NK-92 (cell line): ENCODE measurements around the gene SDK2.
"Not testable (repeated sequence)": the region's sequence is repeated elsewhere in the genome, so short reads cannot be mapped to it uniquely, and the experiment has no call there.

ENCODE experiments used
- DNase-seq: peaks from one replicate; lab custom pipeline; 2025; ENCODE audit not compliant: unreplicated experiment; lab: John Stamatoyannopoulos, UW

The SDK2 gene

DNA sequence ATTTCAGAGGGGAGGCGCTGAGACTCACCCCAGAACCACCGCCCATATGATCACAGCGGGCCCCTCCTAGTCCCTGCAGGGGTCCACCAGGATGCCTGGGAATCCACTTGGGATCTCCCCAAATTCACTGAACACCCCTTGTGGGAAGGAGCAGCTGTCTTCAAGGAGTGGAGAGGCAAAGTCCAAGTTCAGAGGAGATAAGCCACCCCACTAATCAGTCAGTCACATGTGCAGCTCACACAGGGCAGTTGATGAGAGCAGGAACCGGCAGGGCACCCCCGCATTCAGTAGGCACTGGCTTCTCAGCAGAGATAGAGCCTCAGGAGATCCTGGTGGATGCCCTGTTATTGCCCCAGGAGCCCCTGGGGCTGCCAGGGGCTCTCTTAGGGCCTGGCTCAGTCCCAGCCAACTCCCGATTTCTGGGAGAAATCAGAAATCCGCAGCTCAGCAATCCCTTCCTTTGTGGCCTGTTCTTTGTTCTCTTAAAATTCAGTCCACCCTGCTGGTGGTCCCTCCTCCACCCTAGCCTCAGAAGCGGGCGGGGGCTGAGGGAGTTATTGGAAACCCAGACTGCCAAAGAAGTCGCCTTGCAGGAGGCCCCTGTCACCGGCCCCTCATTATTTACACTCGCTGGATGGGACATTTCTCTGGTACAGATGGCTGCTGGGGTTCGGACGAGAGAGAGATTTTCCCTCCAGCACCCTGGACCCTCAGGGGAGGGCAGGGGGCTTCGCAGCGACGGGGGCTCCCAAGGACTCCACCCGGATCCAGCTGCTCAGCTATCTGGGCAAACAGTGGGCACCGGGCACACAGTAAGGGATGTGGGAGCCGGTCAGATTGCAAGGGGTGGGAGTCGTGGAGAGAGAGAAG is 334.3 kb downstream of the SDK2 start:
- no peak for DNase-seq

- DNase-seq: not testable (repeated sequence)
Measured at GRCh38 chr17:73308959-73309358, 335.3 kb downstream of the SDK2 start.

GRCh38 chr17:73308017-73308823 is 336.0 kb downstream of the SDK2 start:
- DNase-seq: no peak

GRCh38 chr17:73307130-73307529 is 337.1 kb downstream of the SDK2 start:
- DNase-seq: no peak

DNA sequence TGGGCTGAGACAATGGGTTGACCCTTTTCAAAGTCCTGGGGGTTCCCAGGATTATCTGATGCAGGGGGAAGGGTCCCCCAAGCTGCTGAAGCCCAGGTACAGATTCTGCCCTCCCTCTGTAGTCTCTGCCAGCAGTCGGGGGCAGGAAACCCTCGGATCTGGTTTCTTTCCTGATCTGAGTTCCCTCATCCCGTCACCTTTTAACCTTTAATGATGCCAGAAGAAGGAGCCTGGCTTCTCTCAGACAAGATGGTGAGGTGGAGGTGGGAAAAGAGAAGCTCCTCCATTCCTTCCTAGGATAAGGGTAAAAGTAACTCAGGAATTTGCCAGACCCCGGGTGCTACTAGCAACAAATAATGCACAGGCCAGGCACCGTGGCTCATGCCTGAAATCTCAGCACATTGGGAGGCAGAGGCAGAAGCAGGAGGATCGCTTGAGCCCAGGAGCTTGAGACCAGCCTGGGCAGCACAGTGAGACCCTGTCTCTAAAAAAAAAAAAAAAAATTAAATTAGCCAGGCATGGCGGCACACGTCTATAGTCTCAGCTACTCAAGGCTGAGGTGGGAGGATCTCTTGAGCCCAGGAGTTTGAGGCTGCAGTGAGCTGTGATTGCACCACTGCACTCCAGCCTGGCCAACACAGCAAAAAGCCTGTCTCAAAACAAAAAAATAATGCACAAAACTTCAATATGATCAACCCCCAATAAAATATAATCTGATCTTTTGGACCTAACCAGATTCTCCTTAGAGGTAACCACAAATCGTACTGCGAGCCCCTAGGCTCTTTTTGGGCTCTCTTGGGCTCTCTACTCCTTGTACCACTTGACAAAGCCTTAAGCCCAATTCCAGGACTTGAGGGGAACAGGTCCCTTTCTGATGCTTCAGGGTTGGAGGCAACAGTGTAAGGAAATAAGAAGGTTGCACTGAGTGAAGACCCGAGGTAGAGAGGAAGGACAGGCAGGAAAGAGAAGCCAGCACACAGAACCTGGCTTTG is 338.1 kb downstream of the SDK2 start:
- no peak for DNase-seq

GRCh38 chr17:73304971-73305812 is 339.1 kb downstream of the SDK2 start:
- no peak for DNase-seq

DNA sequence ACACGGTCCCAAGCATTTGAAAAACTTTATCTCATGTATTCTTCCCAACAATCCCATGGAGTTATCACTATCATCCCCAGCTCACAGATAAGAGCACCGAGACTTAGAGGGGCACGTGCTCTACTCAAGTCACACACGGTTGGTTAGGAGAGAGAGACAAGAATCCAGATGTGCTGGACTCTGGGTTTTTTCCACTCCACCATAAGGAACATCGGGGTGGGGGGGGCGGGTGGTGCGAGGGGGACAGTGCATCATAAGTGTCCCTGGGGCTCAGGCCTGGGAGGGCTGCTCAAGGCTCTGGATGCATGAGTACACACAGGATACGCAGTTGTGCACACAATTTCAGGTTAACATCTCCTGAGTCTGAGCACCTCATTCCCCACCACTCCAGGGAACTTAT is 339.8 kb downstream of the SDK2 start:
- DNase-seq: no peak

DNA sequence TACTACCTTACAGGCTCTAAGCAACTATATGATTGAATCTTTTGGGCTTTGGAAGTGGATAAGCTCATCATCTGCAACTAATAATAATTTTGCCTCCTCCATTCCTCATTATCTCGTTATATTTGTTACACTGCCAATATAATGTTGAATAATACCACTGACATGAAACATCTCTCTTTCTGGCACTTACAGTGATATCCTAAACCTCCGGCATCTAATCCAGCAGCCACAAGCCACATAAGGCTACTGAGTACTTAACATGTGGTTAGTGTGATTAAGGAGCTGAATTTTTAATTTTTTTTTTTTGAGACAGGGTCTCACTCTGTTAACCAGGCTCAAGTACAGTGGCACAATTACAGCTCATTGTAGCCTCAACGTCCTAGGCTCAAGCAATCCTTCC is 342.1 kb downstream of the SDK2 start:
- no peak for DNase-seq

GRCh38 chr17:73301369-73301768 is 342.9 kb downstream of the SDK2 start:
- DNase-seq: no peak

GRCh38 chr17:73300392-73300791 is 343.9 kb downstream of the SDK2 start:
- DNase-seq: no peak

DNA sequence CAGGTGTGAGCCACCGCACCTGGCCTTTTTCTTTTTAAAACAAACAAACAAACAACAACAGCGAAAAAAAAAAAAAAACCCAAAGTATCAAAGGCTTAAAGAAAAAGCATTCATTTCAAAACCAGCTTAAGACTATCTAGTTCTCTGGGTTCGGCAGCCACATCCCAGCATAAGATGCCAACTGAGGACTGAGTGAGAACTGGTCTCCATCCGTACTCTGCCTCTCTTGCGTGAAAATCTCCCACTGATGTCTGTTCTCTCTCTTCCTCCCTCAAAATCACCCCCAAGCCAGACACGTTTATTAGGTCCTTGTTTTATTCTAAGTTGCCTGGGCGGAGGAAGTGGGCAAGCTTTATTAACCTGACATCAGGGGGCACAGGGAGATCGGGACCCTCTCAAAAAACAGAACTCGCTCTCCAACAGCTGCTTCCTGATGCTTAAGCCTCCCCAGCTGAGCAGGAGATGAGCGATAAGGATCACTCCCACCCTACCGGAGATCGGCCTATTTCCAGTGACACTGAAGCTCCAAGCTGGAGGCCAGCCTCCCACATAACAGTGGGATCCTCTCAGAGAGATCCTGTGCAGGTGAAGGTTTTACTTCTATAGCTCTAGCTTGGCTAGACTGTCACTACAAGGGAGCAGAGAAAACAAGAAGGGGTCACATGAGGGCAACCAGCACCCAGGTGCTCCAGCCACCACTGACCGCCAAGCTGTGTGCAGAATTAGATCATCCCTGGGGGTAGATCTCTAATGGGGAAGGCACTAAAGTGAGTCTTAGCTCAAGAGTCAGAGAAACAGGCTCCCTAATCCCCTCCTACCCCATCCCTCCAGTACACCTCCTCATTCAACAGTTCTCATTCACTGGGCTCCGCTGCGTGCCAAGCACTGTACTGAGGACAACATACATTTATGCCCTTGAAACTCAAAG is 346.0 kb downstream of the SDK2 start:
- no peak for DNase-seq

GRCh38 chr17:73293480-73293911 is 350.7 kb downstream of the SDK2 start:
- no peak for DNase-seq

GRCh38 chr17:73293031-73293430 is 351.2 kb downstream of the SDK2 start:
- no peak for DNase-seq

DNA sequence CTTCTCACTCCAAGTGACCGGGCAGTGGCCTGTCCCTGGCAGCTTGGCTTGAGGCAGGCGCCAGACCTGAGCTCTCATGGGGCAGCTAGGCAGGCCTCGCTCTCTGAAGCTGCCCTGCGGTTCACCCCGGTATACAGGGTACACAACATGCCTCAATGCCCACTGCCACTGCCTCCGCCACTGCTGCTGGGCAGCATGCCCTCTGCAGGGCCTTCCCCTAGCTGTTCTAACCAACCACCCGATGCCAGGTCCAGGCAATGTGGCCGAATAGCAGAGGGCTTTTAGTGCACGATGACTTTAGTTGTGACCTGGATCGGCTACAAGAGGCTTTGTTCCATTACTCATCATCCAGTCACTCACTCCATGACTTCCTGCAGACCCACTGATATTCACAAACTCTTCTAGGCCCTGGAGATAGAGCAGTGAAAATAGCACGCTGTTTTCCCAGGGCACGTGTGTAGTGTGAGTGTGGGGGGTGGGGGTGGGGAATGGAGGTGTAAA is 352.2 kb downstream of the SDK2 start:
- no peak for DNase-seq

- DNase-seq: no peak
Measured at GRCh38 chr17:73291260-73291801, 352.9 kb downstream of the SDK2 start.

- DNase-seq: no peak
Measured at GRCh38 chr17:73290399-73291259, 353.6 kb downstream of the SDK2 start.

DNA sequence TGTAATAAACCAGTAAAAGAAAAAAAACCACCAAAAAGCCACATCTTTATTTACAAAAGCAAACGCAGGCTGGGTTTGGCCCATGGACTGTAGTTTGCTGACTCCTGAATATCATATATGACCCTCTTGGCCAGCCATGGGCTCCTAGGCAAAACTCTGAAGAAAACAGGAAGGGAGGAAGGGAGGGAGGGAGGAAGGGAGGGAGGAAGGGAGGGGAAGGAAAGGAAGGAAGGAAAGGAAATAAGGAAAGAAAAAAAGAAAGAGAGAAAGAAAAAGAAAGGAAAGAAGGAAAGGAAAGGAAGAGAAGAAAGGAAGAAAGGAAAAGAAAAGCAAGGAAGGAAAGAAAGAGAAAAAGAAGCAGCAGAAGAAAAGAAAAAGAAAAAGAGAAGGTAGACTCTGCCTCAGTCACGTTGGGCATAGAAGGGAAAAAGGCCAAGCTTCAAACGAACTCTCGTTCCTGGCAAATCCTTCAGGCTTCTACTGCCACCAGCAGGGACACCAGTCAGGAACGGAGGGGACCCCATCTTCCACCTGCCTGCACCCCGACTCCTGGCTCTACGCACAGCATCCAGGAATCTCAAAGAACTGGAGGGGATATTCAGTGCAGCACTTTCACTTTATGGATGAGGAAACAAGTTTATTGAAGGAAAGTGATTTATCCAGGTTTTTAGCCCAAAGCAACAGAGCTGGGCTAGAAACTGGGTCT is 354.5 kb downstream of the SDK2 start:
- no peak for DNase-seq
